HEK293 (cell line): ENCODE data around the gene C16orf95.
"Not testable (repeated sequence)": the region's sequence is repeated elsewhere in the genome, so short reads cannot be mapped to it uniquely, and the experiment has no call there.

Experiments used
- AEBP2 ChIP-seq: fragments of 450-650 bp; formaldehyde crosslinking; IDR thresholded peaks from 2 replicates; pipeline ENCODE4 v1.5.1; 2016; ENCODE audit warnings: missing biosample characterization, missing genetic modification characterization, borderline replicate concordance
- ZNF10 ChIP-seq: fragments of 450-650 bp; formaldehyde crosslinking; IDR thresholded peaks from 2 replicates; pipeline ENCODE4 v1.5.1; 2017; ENCODE audit warnings: missing biosample characterization, missing genetic modification characterization
- ZNF133 ChIP-seq: fragments of 450-650 bp; formaldehyde crosslinking; IDR thresholded peaks from 2 replicates; pipeline ENCODE4 v1.5.1; 2016; ENCODE audit warnings: missing biosample characterization, missing genetic modification characterization
- ZNF26 ChIP-seq: fragments of 450-650 bp; formaldehyde crosslinking; IDR thresholded peaks from 2 replicates; pipeline ENCODE4 v1.5.1; 2016; ENCODE audit warnings: missing biosample characterization, missing genetic modification characterization
- ZNF274 ChIP-seq, 2 experiments: fragments of 200-500 bp in 1 of 2; fragments of 450-650 bp in 1 of 2; sonication (Bioruptor generic) in 1 of 2; formaldehyde crosslinking in 1 of 2; IDR thresholded peaks; 2 replicates each; pipeline versions ENCODE4 v1.5.1 to v1.6.1; 2014 to 2016; ENCODE audit warnings: borderline replicate concordance in 1 of 2, inconsistent platforms in 1 of 2, low read length in 1 of 2, missing biosample characterization in 1 of 2, missing genetic modification characterization in 1 of 2
- ZNF560 ChIP-seq: fragments of 450-650 bp; formaldehyde crosslinking; IDR thresholded peaks from 2 replicates; pipeline ENCODE4 v1.5.1; 2017; ENCODE audit warnings: missing biosample characterization, missing genetic modification characterization, borderline replicate concordance
- ZSCAN16 ChIP-seq: fragments of 450-650 bp; formaldehyde crosslinking; IDR thresholded peaks from 2 replicates; pipeline ENCODE4 v1.5.1; 2016; ENCODE audit warnings: missing biosample characterization, missing genetic modification characterization
- TF ChIP-seq, protein P1 (sequence below): fragments of 450-650 bp; formaldehyde crosslinking; IDR thresholded peaks from 2 replicates; pipeline ENCODE4 v1.5.1; 2016; ENCODE audit warnings: missing biosample characterization, missing genetic modification characterization

- TF ChIP-seq ZNF133 (tag by site-specific recombination); ZNF274 (IDR thresholded peaks at IDR 0.05; ENCODE audit: low read length); ZNF274 (tag by site-specific recombination; IDR thresholded peaks at IDR 0.05; ENCODE audit: borderline replicate concordance); ZNF10; AEBP2 (tag by site-specific recombination); ZNF560 (tag by site-specific recombination); ZSCAN16 (tag by site-specific recombination); ZNF26 (tag by site-specific recombination): not testable (repeated sequence)
- TF ChIP-seq, protein P1, sequence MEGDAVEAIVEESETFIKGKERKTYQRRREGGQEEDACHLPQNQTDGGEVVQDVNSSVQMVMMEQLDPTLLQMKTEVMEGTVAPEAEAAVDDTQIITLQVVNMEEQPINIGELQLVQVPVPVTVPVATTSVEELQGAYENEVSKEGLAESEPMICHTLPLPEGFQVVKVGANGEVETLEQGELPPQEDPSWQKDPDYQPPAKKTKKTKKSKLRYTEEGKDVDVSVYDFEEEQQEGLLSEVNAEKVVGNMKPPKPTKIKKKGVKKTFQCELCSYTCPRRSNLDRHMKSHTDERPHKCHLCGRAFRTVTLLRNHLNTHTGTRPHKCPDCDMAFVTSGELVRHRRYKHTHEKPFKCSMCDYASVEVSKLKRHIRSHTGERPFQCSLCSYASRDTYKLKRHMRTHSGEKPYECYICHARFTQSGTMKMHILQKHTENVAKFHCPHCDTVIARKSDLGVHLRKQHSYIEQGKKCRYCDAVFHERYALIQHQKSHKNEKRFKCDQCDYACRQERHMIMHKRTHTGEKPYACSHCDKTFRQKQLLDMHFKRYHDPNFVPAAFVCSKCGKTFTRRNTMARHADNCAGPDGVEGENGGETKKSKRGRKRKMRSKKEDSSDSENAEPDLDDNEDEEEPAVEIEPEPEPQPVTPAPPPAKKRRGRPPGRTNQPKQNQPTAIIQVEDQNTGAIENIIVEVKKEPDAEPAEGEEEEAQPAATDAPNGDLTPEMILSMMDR (tag by site-specific recombination), result not testable (repeated sequence)
These were observed 22.5 kb upstream of the C16orf95 start for GRCh38 chr16:87339724-87340105.
